NT2/D1 (cell line): Measurements from ENCODE around the gene GALNT4.
A peak's percentile ranks its signal among the peaks of the same experiment; 100 is the strongest.

Source experiments
- DNase-seq: peaks from one replicate; pipeline ENCODE4 v3.0.0-alpha.2; 2011; ENCODE audit warnings: low read depth, low spot score
- H3K27me3 ChIP-seq: 2 replicates; pipeline ENCODE4 v1.6.0; 2011; ENCODE audit warnings: mild to moderate bottlenecking; ENCODE audit not compliant: insufficient read length, insufficient read depth
- H3K36me3 ChIP-seq: 2 replicates; pipeline ENCODE4 v1.6.1; 2011; ENCODE audit warnings: mild to moderate bottlenecking, low read length, mixed read lengths; ENCODE audit not compliant: insufficient read depth, insufficient read length
- H3K4me1 ChIP-seq: 2 replicates; pipeline ENCODE4 v1.5.1; 2011; ENCODE audit not compliant: insufficient read depth, insufficient read length
- H3K4me3 ChIP-seq: 2 replicates; pipeline ENCODE4 v1.5.1; 2011; ENCODE audit warnings: low read depth; ENCODE audit not compliant: insufficient read length
- H3K9ac ChIP-seq: 2 replicates; pipeline ENCODE4 v1.6.0; 2011; ENCODE audit warnings: low read depth; ENCODE audit not compliant: insufficient read length
- H3K9me3 ChIP-seq: 2 replicates; pipeline ENCODE4 v1.5.1; 2011; ENCODE audit warnings: mild to moderate bottlenecking, low read length; ENCODE audit not compliant: insufficient read depth
- SUZ12 ChIP-seq: IDR thresholded peaks from 2 replicates; pipeline ENCODE4 v1.6.1; 2011; ENCODE audit not compliant: insufficient read length, insufficient read depth; ENCODE audit errors: extremely low read depth
- YY1 ChIP-seq: IDR thresholded peaks from 2 replicates; pipeline ENCODE4 v1.6.1; 2011; ENCODE audit not compliant: insufficient read length, insufficient read depth
- ZNF274 ChIP-seq: IDR thresholded peaks from 2 replicates; pipeline ENCODE4 v1.6.1; 2011; ENCODE audit warnings: mild to moderate bottlenecking, low read depth, low read length

The GALNT4 gene

DNA sequence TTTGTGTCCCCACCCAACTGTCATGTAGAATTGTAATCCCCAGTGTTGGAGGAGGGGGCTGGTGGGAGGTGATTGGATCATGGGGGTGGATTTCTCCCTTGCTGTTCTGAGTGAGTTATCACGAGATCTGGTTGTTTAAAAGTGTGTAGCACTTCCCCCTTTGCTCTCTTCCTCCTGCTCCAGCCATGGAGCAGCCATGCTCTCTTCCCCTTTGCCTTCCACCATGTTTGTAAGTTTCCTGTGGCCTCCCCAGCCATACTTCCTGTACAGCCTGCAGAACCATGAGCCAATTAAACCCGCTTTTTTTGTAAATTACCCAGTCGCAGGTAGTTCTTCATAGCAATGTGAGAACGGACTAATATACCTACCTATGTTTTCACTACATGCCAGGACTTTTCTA lies 3.8 kb upstream of the GALNT4 start:
- Histone ChIP-seq H3K4me1 (no peaks in the 10 kb centered on the region), H3K27me3 (no peaks in the 10 kb centered on the region), H3K36me3 (peaks cover 4% of the 10 kb centered on the region), H3K9ac (no peak overlapping the region), H3K4me3 (no peak overlapping the region), H3K9me3 (no peaks in the 10 kb centered on the region)
- no peak for DNase-seq
- TF ChIP-seq SUZ12, result no peak
- no peak for TF ChIP-seq ZNF274
- TF ChIP-seq YY1, result no peak

- H3K9me3 ChIP-seq, result no peaks in the 10 kb centered on the region
- H3K36me3 ChIP-seq, result peaks cover 12% of the 10 kb centered on the region
- peak; percentile 66 for DNase-seq
- H3K9ac ChIP-seq, result peak within 1 kb of the TSS; percentile 87
- peak within 1 kb of the TSS; percentile 77 for H3K4me3 ChIP-seq
- no peaks in the 10 kb centered on the region for H3K27me3 ChIP-seq
- no peaks in the 10 kb centered on the region for H3K4me1 ChIP-seq
- TF ChIP-seq SUZ12 (no peak), YY1 (no peak), ZNF274 (no peak)
Observed at GRCh38 chr12:89525824-89526770, 1.5 kb upstream of the GALNT4 start, which contains the start of gene POC1B. Gene POC1B (minus strand): TSS chr12:89526047. CDS start chr12:89525895, 152 bp downstream.

DNA sequence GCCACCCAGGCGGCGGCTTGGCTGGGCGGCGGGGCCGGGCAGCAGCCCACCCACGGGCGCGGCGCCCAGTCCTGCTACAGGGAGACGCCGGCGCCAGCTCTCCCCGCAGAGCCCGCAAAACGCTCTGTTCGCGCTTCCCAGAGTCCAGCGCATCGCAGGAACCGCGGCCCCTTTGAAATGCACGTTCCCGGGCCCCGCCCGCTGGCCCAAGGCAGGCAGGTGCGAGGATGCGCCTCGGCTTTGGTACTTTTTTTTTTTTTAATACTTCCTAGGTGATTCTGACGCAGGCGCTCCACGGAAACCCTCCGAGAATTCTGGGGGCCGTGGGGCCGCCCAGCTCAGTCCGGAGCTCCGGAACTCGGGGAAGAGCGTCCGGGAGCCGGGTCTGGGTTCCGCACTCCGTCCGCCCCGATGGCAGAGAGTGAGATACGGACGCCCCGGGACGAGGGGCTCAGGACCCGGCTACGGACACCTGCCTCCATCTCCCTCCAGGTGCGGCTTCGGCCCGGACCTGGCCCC lies 768 bp upstream of the GALNT4 start:
- no peaks in the 10 kb centered on the region for H3K9me3 ChIP-seq
- peak overlapping the region; percentile 77 for H3K4me3 ChIP-seq
- peak overlapping the region; percentile 87 for H3K9ac ChIP-seq
- H3K4me1 ChIP-seq, result no peaks in the 10 kb centered on the region
- no peaks in the 10 kb centered on the region for H3K27me3 ChIP-seq
- peaks cover 12% of the 10 kb centered on the region for H3K36me3 ChIP-seq
- TF ChIP-seq ZNF274 (no peak), YY1 (no peak), SUZ12 (no peak)
- no peak for DNase-seq

DNA sequence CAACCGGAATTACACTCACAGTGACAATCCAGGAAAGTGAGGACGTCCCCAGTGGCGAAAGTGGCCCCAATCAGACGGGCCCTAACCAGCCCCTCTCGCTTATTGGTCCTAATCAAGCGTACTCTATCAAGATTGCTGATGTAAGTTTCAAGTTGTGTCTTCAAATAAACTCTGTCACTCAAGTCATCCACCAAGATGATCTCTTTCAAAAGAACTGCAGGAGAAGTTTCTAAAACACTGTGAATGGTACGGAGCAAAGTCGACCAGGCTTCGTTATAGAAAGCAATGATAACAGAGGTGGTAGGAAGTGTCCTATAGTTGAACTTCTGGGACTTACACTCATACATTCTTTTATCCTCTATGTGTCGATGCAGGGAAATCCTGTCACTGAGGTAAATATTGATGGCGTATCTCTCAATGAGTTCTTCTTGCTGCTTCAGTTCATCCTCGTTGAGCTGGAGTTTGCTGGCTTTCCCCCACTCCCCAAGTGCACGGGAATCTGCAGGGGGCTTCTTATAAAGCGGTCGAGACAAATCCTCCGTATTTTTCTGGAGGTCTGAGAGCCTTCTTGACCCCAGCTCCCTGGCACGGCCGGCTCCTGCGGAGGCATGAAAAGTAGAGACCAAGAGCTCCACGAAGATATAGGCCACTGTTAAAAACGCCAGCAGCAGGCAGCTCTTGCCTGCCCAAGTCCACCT lies 604 bp downstream of the GALNT4 start:
- peaks cover 12% of the 10 kb centered on the region for H3K36me3 ChIP-seq

DNA sequence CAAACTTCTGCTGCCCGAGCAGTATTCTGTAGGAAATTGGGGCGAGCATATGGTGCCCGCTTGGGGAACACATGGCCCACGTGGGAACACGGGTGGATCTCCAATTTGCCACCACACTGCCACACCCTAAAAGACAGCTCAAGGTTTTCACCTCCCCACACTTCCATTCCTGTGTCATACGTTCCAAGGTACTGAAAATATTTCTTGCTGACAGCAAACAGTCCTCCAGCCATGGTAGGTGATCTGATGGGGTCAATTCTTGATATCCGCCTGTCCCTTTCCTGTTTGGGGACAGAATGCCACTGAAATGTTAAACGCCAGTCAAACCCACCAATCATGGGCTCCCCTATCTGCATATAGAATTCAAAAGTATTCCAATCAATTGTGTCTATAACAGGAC lies 1.2 kb downstream of the GALNT4 start:
- H3K9ac ChIP-seq, result no peak overlapping the region
- H3K4me3 ChIP-seq, result no peak overlapping the region

More for the DNA sequence above, 604 bp downstream of the GALNT4 start:
- H3K9ac ChIP-seq, result peak overlapping the region; percentile 87
- TF ChIP-seq YY1 (no peak), ZNF274 (no peak)
- DNase-seq, result no peak
- H3K9me3 ChIP-seq, result no peaks in the 10 kb centered on the region
- H3K4me3 ChIP-seq, result peak overlapping the region; percentile 77
- H3K4me1 ChIP-seq, result no peaks in the 10 kb centered on the region
- H3K27me3 ChIP-seq, result no peaks in the 10 kb centered on the region

GRCh38 chr12:89521364-89522223 lies 3.0 kb downstream of the GALNT4 start:
- TF ChIP-seq ZNF274 (no peak), YY1 (no peak), SUZ12 (no peak)
- H3K9me3 ChIP-seq, result no peaks in the 10 kb centered on the region
- peaks cover 12% of the 10 kb centered on the region for H3K36me3 ChIP-seq
- H3K4me1 ChIP-seq, result no peaks in the 10 kb centered on the region
- H3K27me3 ChIP-seq, result no peaks in the 10 kb centered on the region
- no peak overlapping the region for H3K4me3 ChIP-seq
- no peak for DNase-seq
- no peak overlapping the region for H3K9ac ChIP-seq

More for the DNA sequence above, 1.2 kb downstream of the GALNT4 start:
- TF ChIP-seq SUZ12, result no peak
- no peak for TF ChIP-seq YY1
- no peak for TF ChIP-seq ZNF274
- H3K4me1 ChIP-seq, result no peaks in the 10 kb centered on the region
- H3K27me3 ChIP-seq, result no peaks in the 10 kb centered on the region
- H3K36me3 ChIP-seq, result peaks cover 12% of the 10 kb centered on the region
- no peaks in the 10 kb centered on the region for H3K9me3 ChIP-seq
- no peak for DNase-seq
